Superior temporal gyrus (tissue), 1 donor: ENCODE measurements around the gene HJURP.

Experiments used
- DNase-seq: peaks from one replicate; pipeline ENCODE4 v3.0.0-alpha.2; 2016; ENCODE audit errors: extremely low spot score

The HJURP gene

DNA sequence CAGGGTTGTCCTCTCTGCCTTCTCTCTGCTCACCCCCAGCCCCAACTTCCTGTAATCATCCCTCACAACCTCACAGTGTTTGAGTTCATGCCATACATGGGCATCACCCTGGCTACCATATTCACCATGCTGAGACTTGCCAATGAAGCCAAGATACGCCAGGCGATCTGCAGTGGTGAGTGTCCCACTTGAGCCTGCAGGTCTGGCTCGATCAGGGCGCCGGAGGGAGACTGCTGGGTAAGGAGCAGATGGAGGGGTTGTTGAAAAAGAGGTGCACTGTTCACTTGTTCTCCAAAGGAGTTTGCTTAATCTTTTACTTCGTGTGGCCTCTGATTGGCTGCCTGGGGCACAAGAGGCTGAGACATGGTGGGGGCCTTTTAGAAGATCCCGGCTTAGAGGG is 61.6 kb downstream of the HJURP start:
- no peak for DNase-seq

DNA sequence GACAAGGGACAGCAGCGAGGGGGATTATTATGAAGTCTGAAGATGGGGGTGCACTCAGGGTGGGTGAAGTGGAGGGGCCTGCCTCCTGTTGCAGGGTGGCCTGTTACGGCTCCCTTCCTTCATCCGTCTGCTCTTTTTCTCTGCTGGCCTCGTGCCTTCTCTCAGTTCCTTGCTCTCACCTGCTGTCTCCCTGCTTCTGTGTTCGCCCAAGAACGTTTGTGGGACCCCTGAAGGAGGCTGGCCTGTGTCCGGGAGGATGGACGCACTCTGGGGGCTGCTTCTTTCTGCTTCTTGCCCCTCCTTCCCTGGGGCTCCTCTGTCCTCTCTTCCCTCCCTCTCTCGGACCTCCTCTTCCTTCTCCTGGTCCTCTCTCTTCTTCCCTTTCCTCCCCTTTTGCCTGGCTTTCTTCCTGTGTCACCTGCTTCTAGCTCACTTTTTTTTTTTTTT is 62.4 kb downstream of the HJURP start:
- no peak for DNase-seq

DNA sequence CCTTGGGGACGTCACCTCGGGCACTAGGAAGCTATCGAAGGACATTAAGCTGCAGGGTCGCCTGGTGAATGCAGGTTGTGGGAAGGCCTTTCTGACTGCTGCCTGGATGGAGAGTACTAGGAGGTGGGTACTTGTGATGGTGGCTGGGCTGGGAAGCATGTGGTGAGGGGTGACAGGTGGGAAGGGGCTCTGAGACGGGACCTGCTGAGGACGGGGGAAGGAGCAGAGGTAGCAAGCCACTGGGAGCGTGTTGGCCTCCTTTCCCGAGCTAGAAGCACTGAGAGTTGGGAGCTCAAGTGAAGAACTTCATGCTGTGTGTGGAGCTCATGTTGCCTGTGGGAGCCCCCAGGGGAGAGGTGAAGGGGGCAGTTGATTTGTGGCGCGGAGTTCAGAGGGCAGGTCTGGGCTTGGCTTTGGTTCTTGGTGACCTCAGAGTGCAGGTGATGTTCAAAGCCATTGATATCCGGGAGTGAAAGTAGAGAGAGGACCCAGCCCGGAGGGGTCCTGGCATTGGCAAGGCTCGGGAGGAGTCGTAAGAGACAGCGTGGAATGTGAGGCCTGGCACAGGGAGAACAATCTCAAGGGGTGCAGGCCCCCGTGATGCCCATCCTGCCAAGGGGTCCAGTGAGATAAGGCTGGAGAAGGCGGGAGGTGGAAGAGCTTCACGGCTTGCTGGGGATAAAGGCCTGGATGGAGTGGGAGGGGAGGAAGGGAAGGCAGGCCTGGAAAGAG is 63.0 kb downstream of the HJURP start:
- DNase-seq = no peak

DNA sequence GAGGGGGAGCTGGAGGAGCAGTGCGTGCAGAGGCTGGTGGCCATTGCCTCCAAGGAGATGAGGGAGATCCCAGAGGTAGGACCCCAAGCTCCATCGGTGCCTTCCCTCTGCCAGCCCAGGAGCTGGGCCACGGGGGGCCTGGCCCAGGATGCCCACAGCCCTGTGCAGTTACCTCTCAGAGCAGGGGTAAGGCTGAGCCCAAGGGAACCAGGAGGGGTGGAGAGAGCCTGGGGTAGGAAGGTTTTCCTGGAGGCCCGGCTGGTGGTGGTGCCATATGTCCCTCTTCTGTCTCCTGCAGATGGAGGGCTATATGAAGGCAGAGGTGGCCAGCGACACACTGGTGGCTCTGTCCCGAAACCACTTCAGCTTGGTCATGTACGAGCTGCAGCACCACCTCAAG is 64.8 kb downstream of the HJURP start:
- no peak for DNase-seq
